Measurements from ENCODE around the gene SAE1.

DNA sequence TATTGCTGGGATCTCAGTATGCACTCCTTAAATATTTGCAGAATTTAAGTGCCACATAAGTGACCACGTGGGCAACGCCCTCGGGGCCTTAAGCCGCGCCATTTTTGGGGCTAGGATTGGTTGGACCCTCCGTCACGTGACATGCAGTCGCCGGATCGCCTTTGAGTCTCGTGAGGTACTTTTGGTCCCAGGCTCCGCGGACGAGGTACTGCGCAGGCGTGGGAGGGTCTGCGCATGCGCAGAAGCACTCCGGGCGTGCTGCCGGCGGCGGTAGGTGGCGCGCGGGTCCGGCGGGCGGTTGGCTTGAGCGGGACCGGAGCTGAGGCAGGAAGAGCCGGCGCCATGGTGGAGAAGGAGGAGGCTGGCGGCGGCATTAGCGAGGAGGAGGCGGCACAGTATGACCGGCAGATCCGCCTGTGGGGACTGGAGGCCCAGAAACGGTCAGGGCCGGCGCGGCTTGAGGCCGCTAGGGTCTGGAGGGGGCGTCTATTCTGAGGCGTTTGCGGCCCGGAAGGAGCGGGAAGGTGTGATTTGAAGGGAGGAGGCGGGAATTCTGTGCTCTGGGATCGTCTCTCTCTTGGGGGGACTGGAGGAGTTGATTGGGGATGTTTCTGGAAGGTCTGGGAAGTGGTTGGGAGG, at the start of gene SAE1:
- TF ChIP-seq POLR2AphosphoS5 (IDR thresholded peaks at IDR 0.05) (peak; percentile 53 to 63 (median 55)), CTCF (IDR thresholded peaks at IDR 0.05) (peak in 2 of 3 donors; percentile 23 to 40), POLR2A (IDR thresholded peaks at IDR 0.05) (peak; percentile 61)

Measured in breast epithelium (tissue), 3 donors.